HG02840 (cell line): ENCODE results near the gene KRT75.
"Not testable (repeated sequence)": the region's sequence is repeated elsewhere in the genome, so short reads cannot be mapped to it uniquely, and the experiment has no call there.

Experiments used
- ATAC-seq: cut with Tn5 transposase; IDR thresholded peaks from one replicate; pipeline ENCODE4 v1.9.1; 2021; ENCODE audit warnings: mild to moderate bottlenecking, moderate library complexity, moderate number of reproducible peaks; ENCODE audit not compliant: unreplicated experiment, low FRiP score

Gene KRT75

GRCh38 chr12:52418576-52419110 lies 15.5 kb downstream of the KRT75 start:
- no peak for ATAC-seq

GRCh38 chr12:52417740-52418139 lies 16.4 kb downstream of the KRT75 start:
- no peak for ATAC-seq

- ATAC-seq = no peak
Measured at GRCh38 chr12:52416795-52417194, 17.4 kb downstream of the KRT75 start.

- no peak for ATAC-seq
Measured at GRCh38 chr12:52415870-52416750, 18.1 kb downstream of the KRT75 start.

GRCh38 chr12:52414936-52415335 lies 19.2 kb downstream of the KRT75 start:
- no peak for ATAC-seq

- no peak for ATAC-seq
Measured at GRCh38 chr12:52413782-52414345, 20.3 kb downstream of the KRT75 start.

GRCh38 chr12:52413202-52413601 lies 21.0 kb downstream of the KRT75 start:
- no peak for ATAC-seq

GRCh38 chr12:52411815-52412214 lies 22.4 kb downstream of the KRT75 start:
- no peak for ATAC-seq

- not testable (repeated sequence) for ATAC-seq
Measured at GRCh38 chr12:52410589-52411248, 23.5 kb downstream of the KRT75 start.

GRCh38 chr12:52407918-52408317 lies 26.3 kb downstream of the KRT75 start:
- no peak for ATAC-seq

- no peak for ATAC-seq
Measured at GRCh38 chr12:52405922-52406385, 28.2 kb downstream of the KRT75 start, which contains the start of gene KRT82. TSS of gene KRT82 (minus strand) at chr12:52406335. CDS start at chr12:52406277, 58 bp downstream.

- no peak for ATAC-seq
Measured at GRCh38 chr12:52404951-52405350, 29.2 kb downstream of the KRT75 start.

GRCh38 chr12:52403561-52403960 lies 30.6 kb downstream of the KRT75 start:
- ATAC-seq = no peak

- no peak for ATAC-seq
Measured at GRCh38 chr12:52402873-52403540, 31.2 kb downstream of the KRT75 start.

GRCh38 chr12:52402377-52402776 lies 31.8 kb downstream of the KRT75 start:
- no peak for ATAC-seq

GRCh38 chr12:52401926-52402325 lies 32.2 kb downstream of the KRT75 start:
- ATAC-seq = no peak

GRCh38 chr12:52401526-52401925 lies 32.6 kb downstream of the KRT75 start:
- ATAC-seq = no peak

GRCh38 chr12:52400906-52401305 lies 33.3 kb downstream of the KRT75 start:
- no peak for ATAC-seq

GRCh38 chr12:52399756-52400155 lies 34.4 kb downstream of the KRT75 start:
- no peak for ATAC-seq

- ATAC-seq = no peak
Measured at GRCh38 chr12:52398176-52398575, 36.0 kb downstream of the KRT75 start.
